Kidney epithelial cell (primary cell): ENCODE measurements around the gene GUSB. TPM values are rescaled to one million over a fixed set of nuclear protein-coding genes. Genes with fewer than 3 reads are reported as not detected.
"Not testable (repeated sequence)": the region's sequence is repeated elsewhere in the genome, so short reads cannot be mapped to it uniquely, and the experiment has no call there.

Experiments
- DNase-seq: peaks from one replicate; pipeline ENCODE4 v3.0.0-alpha.2; 2010; ENCODE audit warnings: low read depth
- H3K27me3 ChIP-seq: 2 replicates; pipeline ENCODE4 v1.6.0; 2011; ENCODE audit warnings: low read length; ENCODE audit not compliant: control insufficient read depth, insufficient read depth
- H3K36me3 ChIP-seq: 2 replicates; pipeline ENCODE4 v1.5.1; 2011; ENCODE audit warnings: low read length; ENCODE audit not compliant: control insufficient read depth, insufficient read depth
- H3K4me3 ChIP-seq: 2 replicates; pipeline ENCODE4 v1.5.1; 2011; ENCODE audit warnings: low read depth, mild to moderate bottlenecking, control low read depth, low read length
- total RNA-seq: library from RNA; depleted of rRNA; stranded (reverse); fragments of >200 nt; gene quantifications from 2 replicates; pipeline ENCODE4 v1.2.3, GENCODE V29; 2015
- TF ChIP-seq, protein P1 (sequence below): IDR thresholded peaks from 2 replicates; pipeline ENCODE4 v1.5.1; 2011; ENCODE audit warnings: mild to moderate bottlenecking, moderate library complexity, low read length, control low read depth, inconsistent platforms; ENCODE audit not compliant: insufficient read depth, poor library complexity, severe bottlenecking

The GUSB gene
- total RNA-seq, 1 donor from 2014 or later, result 18.8 TPM

- Histone ChIP-seq H3K27me3 (no peaks in the 10 kb centered on the region), H3K36me3 (no peaks in the 10 kb centered on the region), H3K4me3 (no peak overlapping the region)
- DNase-seq, result no peak
- TF ChIP-seq, protein P1, sequence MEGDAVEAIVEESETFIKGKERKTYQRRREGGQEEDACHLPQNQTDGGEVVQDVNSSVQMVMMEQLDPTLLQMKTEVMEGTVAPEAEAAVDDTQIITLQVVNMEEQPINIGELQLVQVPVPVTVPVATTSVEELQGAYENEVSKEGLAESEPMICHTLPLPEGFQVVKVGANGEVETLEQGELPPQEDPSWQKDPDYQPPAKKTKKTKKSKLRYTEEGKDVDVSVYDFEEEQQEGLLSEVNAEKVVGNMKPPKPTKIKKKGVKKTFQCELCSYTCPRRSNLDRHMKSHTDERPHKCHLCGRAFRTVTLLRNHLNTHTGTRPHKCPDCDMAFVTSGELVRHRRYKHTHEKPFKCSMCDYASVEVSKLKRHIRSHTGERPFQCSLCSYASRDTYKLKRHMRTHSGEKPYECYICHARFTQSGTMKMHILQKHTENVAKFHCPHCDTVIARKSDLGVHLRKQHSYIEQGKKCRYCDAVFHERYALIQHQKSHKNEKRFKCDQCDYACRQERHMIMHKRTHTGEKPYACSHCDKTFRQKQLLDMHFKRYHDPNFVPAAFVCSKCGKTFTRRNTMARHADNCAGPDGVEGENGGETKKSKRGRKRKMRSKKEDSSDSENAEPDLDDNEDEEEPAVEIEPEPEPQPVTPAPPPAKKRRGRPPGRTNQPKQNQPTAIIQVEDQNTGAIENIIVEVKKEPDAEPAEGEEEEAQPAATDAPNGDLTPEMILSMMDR, result no peak
Observed at GRCh38 chr7:65967361-65968155, 14.5 kb downstream of the GUSB start.

- no peaks in the 10 kb centered on the region for H3K27me3 ChIP-seq
- H3K36me3 ChIP-seq, result no peaks in the 10 kb centered on the region
- no peak for DNase-seq
- TF ChIP-seq, protein P1, result no peak
- H3K4me3 ChIP-seq, result no peak overlapping the region
Observed at GRCh38 chr7:65966146-65966545, 15.9 kb downstream of the GUSB start.

DNA sequence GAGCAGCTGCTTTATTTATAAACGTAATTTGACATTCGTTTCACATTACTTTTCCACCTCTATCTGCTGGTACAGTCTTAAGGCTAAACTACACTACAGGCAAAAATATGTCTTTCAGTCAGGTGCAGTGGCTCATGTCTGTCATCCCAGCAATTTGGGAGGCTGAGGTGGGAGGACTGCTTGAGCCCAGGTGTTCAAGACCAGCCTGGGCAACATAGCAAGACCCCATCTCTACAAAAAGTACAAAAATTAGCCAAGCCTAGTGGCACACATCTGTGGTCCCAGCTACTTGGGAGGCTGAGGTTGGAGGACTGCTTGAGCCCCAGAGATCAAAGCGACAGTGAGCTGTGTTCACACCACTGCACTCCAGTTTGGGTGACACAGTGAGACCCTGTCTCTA is 17.3 kb downstream of the GUSB start:
- DNase-seq, H3K27me3 ChIP-seq, H3K36me3 ChIP-seq, H3K4me3 ChIP-seq: not testable (repeated sequence)

- Histone ChIP-seq H3K27me3 (no peaks in the 10 kb centered on the region), H3K4me3 (no peak overlapping the region), H3K36me3 (no peaks in the 10 kb centered on the region)
- no peak for DNase-seq
- TF ChIP-seq, protein P1, result no peak
Observed at GRCh38 chr7:65962033-65962432, 20.0 kb downstream of the GUSB start.

DNA sequence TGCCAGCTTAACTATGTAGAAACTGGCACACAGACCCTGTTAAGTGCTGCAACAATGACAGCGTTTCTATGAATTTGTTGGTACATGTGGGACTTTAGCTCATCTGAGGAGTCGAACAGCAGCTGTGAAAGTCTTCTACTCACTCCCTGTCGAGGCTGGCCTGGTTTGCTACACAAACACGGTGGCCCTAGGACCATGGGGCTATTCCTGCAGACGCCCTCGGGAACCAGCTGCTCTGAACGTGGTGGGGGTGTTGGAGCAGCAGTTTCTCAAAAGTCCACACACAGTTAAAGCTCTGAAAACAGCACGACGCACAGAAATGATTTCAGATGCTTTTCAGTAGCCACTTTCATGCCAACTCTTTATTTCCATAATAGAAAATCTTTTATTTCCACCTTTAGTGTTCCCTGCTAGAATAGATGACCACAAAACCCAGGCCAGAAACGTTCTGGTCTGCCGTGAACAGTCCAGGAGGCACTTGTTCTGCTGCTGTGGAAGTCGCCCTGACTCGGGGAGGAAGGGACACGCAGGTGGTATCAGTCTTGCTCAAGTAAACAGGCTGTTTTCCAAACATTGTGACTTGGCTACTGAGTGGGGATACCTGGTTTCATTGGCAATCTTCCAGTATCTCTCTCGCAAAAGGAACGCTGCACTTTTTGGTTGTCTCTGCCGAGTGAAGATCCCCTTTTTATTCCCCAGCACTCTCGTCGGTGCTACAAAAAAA is 21.5 kb downstream of the GUSB start:
- TF ChIP-seq, protein P1, result no peak
- H3K27me3 ChIP-seq, result no peaks in the 10 kb centered on the region
- H3K36me3 ChIP-seq, result no peaks in the 10 kb centered on the region
- no peak overlapping the region for H3K4me3 ChIP-seq
- DNase-seq, result no peak

GRCh38 chr7:65955718-65956117 is 26.3 kb downstream of the GUSB start:
- DNase-seq, result no peak
- TF ChIP-seq, protein P1, result no peak
- Histone ChIP-seq H3K36me3 (peaks cover 1% of the 10 kb centered on the region), H3K4me3 (no peak overlapping the region), H3K27me3 (no peaks in the 10 kb centered on the region)
